ENCODE results near the gene LIN28B.

- TF ChIP-seq CTCF (IDR thresholded peaks at IDR 0.05) = no peak
- no peak for TF ChIP-seq POLR2A (IDR thresholded peaks at IDR 0.05)
Observed at GRCh38 chr6:105072798-105073199, 115.9 kb downstream of the LIN28B start.
